ENCODE data around the gene SLC25A11. TPM values are rescaled to one million over a fixed set of nuclear protein-coding genes. Genes with fewer than 3 reads are reported as not detected.

Gene SLC25A11
- total RNA-seq, 1 donor from 2014 or later: 46.8 TPM

- Mint-ChIP-seq H3K4me1 (ENCODE audit: low read depth) (no peaks in the 10 kb centered on the region), H3K4me3 (ENCODE audit: low read depth) (no peak overlapping the region), H3K36me3 (ENCODE audit: insufficient read depth) (peaks cover 6% of the 10 kb centered on the region), H3K27me3 (peaks cover 15% of the 10 kb centered on the region), H3K9me3 (ENCODE audit: low read depth) (no peaks in the 10 kb centered on the region), H3K27ac (no peak overlapping the region)
- DNase-seq (ENCODE audit: low spot score, unreplicated experiment): no peak
- TF ChIP-seq CTCF (IDR thresholded peaks at IDR 0.05; ENCODE audit: unreplicated experiment): no peak
These were observed 42.1 kb downstream of the SLC25A11 start for GRCh38 chr17:4897785-4898184.

GRCh38 chr17:4897198-4897687 is 42.6 kb downstream of the SLC25A11 start:
- DNase-seq (ENCODE audit: low spot score, unreplicated experiment): no peak
- peaks cover 6% of the 10 kb centered on the region for H3K36me3 Mint-ChIP-seq (ENCODE audit: insufficient read depth)
- no peaks in the 10 kb centered on the region for H3K9me3 Mint-ChIP-seq (ENCODE audit: low read depth)
- no peak overlapping the region for H3K27ac Mint-ChIP-seq
- no peaks in the 10 kb centered on the region for H3K4me1 Mint-ChIP-seq (ENCODE audit: low read depth)
- H3K27me3 Mint-ChIP-seq: peaks cover 10% of the 10 kb centered on the region
- no peak for TF ChIP-seq CTCF (IDR thresholded peaks at IDR 0.05; ENCODE audit: unreplicated experiment)
- H3K4me3 Mint-ChIP-seq (ENCODE audit: low read depth): no peak overlapping the region

- no peak overlapping the region for H3K4me3 Mint-ChIP-seq (ENCODE audit: low read depth)
- H3K36me3 Mint-ChIP-seq (ENCODE audit: insufficient read depth): peaks cover 6% of the 10 kb centered on the region
- DNase-seq (ENCODE audit: low spot score, unreplicated experiment): no peak
- peaks cover 9% of the 10 kb centered on the region for H3K27me3 Mint-ChIP-seq
- H3K9me3 Mint-ChIP-seq (ENCODE audit: low read depth): no peaks in the 10 kb centered on the region
- H3K27ac Mint-ChIP-seq: no peak overlapping the region
- no peak for TF ChIP-seq CTCF (IDR thresholded peaks at IDR 0.05; ENCODE audit: unreplicated experiment)
- H3K4me1 Mint-ChIP-seq (ENCODE audit: low read depth): no peaks in the 10 kb centered on the region
These were observed 43.3 kb downstream of the SLC25A11 start for GRCh38 chr17:4896332-4897197.

GRCh38 chr17:4895657-4896331 is 44.1 kb downstream of the SLC25A11 start:
- TF ChIP-seq CTCF (IDR thresholded peaks at IDR 0.05; ENCODE audit: unreplicated experiment): peak; percentile 12
- DNase-seq (ENCODE audit: low spot score, unreplicated experiment): no peak
- Mint-ChIP-seq H3K36me3 (ENCODE audit: insufficient read depth) (peaks cover 6% of the 10 kb centered on the region), H3K27ac (no peak overlapping the region), H3K4me3 (ENCODE audit: low read depth) (no peak overlapping the region), H3K27me3 (peaks cover 9% of the 10 kb centered on the region), H3K9me3 (ENCODE audit: low read depth) (no peaks in the 10 kb centered on the region), H3K4me1 (ENCODE audit: low read depth) (no peaks in the 10 kb centered on the region)

GRCh38 chr17:4895121-4895520 is 44.7 kb downstream of the SLC25A11 start:
- Mint-ChIP-seq H3K9me3 (ENCODE audit: low read depth) (no peaks in the 10 kb centered on the region), H3K27me3 (peaks cover 9% of the 10 kb centered on the region), H3K4me3 (ENCODE audit: low read depth) (no peak overlapping the region), H3K27ac (no peak overlapping the region), H3K36me3 (ENCODE audit: insufficient read depth) (peaks cover 8% of the 10 kb centered on the region), H3K4me1 (ENCODE audit: low read depth) (no peaks in the 10 kb centered on the region)
- DNase-seq (ENCODE audit: low spot score, unreplicated experiment): no peak
- no peak for TF ChIP-seq CTCF (IDR thresholded peaks at IDR 0.05; ENCODE audit: unreplicated experiment)

Measured in progenitor cell of endocrine pancreas (in vitro differentiated cells).